ENCODE data around the gene MGAT5.

DNA sequence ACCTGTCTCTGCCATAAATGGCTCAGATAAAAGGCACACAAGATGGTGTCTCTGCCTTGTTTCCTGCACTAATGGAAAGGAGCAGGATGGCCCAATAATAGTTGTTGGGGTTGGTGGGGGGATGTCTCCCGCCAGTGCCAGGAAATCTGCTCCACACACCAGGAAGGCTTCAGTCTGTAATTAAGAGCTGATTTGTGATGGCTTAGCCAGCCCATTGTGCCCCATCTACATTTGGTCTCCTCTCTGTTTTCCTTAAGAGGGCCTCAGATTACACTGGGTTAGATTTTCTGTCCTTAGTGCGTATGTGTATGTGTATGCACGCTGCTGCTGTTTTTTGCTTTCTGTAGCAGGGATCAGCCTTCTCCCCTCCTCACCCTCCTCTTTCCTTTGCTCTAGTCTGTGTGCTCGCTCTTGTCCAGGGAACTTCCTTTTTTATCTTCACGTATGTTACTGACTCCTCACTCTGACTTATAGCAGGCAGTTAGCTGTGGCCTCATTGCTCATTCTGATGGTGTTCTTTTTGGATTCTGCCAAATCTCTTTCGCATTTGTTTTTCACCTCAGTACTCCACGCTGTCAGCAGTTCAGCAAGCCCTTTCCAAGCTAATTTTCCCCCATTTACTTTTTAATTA is 33.4 kb upstream of the MGAT5 start:
- TF ChIP-seq POLR2A (IDR thresholded peaks at IDR 0.05; ENCODE audit: low read depth): no peak
- TF ChIP-seq CTCF (IDR thresholded peaks at IDR 0.05): no peak
- TF ChIP-seq POLR2AphosphoS5 (IDR thresholded peaks at IDR 0.05): no peak
